Liver (tissue), 3 donors: ENCODE measurements around the gene BSPRY.

Experiments
- CTCF ChIP-seq: fragments of 150-350 bp; IDR thresholded peaks from 2 replicates; pipeline ENCODE4 v1.5.1; 2017; ENCODE audit warnings: improper control_type of control experiment, low read depth, low read length; ENCODE audit not compliant: missing input control
- JUND ChIP-seq, 2 donors: IDR thresholded peaks; 2 replicates each; pipeline ENCODE4 v1.6.1; 2016; ENCODE audit warnings: antibody characterized with exemption in 2 of 2
- TAF1 ChIP-seq: conservative IDR thresholded peaks from 2 replicates; pipeline ENCODE4 v1.6.1; 2016; ENCODE audit warnings: antibody characterized with exemption, mild to moderate bottlenecking
- YY1 ChIP-seq: IDR thresholded peaks from 2 replicates; pipeline ENCODE4 v1.6.1; 2016; ENCODE audit warnings: antibody characterized with exemption, mild to moderate bottlenecking
- donor health status: healthy.
- donor health status: healthy.

GRCh38 chr9:113380869-113381378, 31.6 kb downstream of the BSPRY start:
- TF ChIP-seq CTCF (no peak), JUND (IDR thresholded peaks at IDR 0.05) (no peak), YY1 (no peak), TAF1 (no peak)
